Endothelial cell of coronary artery (primary cell): ENCODE measurements around the gene KCNJ11. TPM values are rescaled to one million over a fixed set of nuclear protein-coding genes. Genes with fewer than 3 reads are reported as not detected.

Source experiments
- total RNA-seq: library from RNA; depleted of rRNA; stranded (reverse); fragments of >200 nt; gene quantifications from 2 replicates; pipeline ENCODE4 v1.2.3, GENCODE V29; 2014

The KCNJ11 gene
- under 0.01 and 0.18 TPM in 2 replicates for total RNA-seq

GRCh38 chr11:17388609-17389210, at the start of gene KCNJ11:
TSS of gene KCNJ11 (minus strand) at chr11:17388659. CDS start at chr11:17388091, 568 bp downstream.

GRCh38 chr11:17351510-17352176, 36.8 kb downstream of the KCNJ11 start, which contains the start of gene NCR3LG1:
TSS of gene NCR3LG1 (plus strand) at chr11:17351800. CDS start at chr11:17351970, 170 bp downstream.

Other genes with a start within 250 kb of the KCNJ11 start
- gene PIK3C2A, start 180.7 kb downstream of the KCNJ11 start, total RNA-seq, result 78.3 and 96.2 TPM in 2 replicates
- gene NUCB2, start 111.9 kb downstream of the KCNJ11 start, total RNA-seq, result 78.4 and 87.4 TPM in 2 replicates
- 2.9 and 4.4 TPM in 2 replicates for gene NCR3LG1, start 36.9 kb downstream of the KCNJ11 start, total RNA-seq
- gene ABCC8, start 88.2 kb upstream of the KCNJ11 start, total RNA-seq, result not detected in 2 replicates
- not detected in 2 replicates for gene USH1C, start 155.8 kb upstream of the KCNJ11 start, total RNA-seq
- not detected in 2 replicates for gene OTOG, start 158.6 kb upstream of the KCNJ11 start, total RNA-seq